H9 (cell line): ENCODE results near the gene GPR160. TPM values are rescaled to one million over a fixed set of nuclear protein-coding genes. Genes with fewer than 3 reads are reported as not detected.
"Not testable (repeated sequence)": the region's sequence is repeated elsewhere in the genome, so short reads cannot be mapped to it uniquely, and the experiment has no call there.

Experiments used
- DNase-seq: peaks from one replicate; pipeline ENCODE4 v3.0.0-alpha.2; 2017
- H2AFZ ChIP-seq: one replicate; pipeline ENCODE4 v1.6.1; 2013; ENCODE audit warnings: mild to moderate bottlenecking, low read length, control low read depth, moderate library complexity
- H2AK5ac ChIP-seq: 2 replicates; pipeline ENCODE4 v1.6.1; 2013; ENCODE audit warnings: low read length, control low read depth, mixed read lengths; ENCODE audit not compliant: insufficient read length
- H2BK120ac ChIP-seq: one replicate; pipeline ENCODE4 v1.6.1; 2013; ENCODE audit warnings: low read depth, mild to moderate bottlenecking, low read length, control low read depth, inconsistent platforms; ENCODE audit not compliant: poor library complexity, severe bottlenecking
- H2BK12ac ChIP-seq: 2 replicates; pipeline ENCODE4 v1.6.1; 2013; ENCODE audit warnings: low read length, control low read depth, mixed read lengths, low read depth; ENCODE audit not compliant: insufficient read length
- H2BK15ac ChIP-seq: 2 replicates; pipeline ENCODE4 v1.6.1; 2013; ENCODE audit warnings: low read depth, low read length, control low read depth
- H2BK20ac ChIP-seq: one replicate; pipeline ENCODE4 v1.6.1; 2013; ENCODE audit warnings: low read depth, mild to moderate bottlenecking, low read length, control low read depth, inconsistent platforms; ENCODE audit not compliant: poor library complexity, severe bottlenecking
- H2BK5ac ChIP-seq: 2 replicates; pipeline ENCODE4 v1.6.1; 2013; ENCODE audit warnings: low read length, control low read depth, mixed read lengths; ENCODE audit not compliant: insufficient read length
- H3K14ac ChIP-seq: 2 replicates; pipeline ENCODE4 v1.6.1; 2013; ENCODE audit warnings: low read length, control low read depth; ENCODE audit not compliant: insufficient read depth
- H3K18ac ChIP-seq: 2 replicates; pipeline ENCODE4 v1.6.1; 2013; ENCODE audit warnings: low read depth, mild to moderate bottlenecking, mixed read lengths, low read length, control low read depth; ENCODE audit not compliant: insufficient read length
- H3K23ac ChIP-seq: 2 replicates; pipeline ENCODE4 v1.6.1; 2013; ENCODE audit warnings: low read length, control low read depth, mixed read lengths, low read depth; ENCODE audit not compliant: insufficient read length
- H3K23me2 ChIP-seq: 2 replicates; pipeline ENCODE4 v1.6.1; 2013; ENCODE audit warnings: low read depth, mild to moderate bottlenecking, mixed read lengths, low read length, control low read depth; ENCODE audit not compliant: insufficient read length, poor library complexity, severe bottlenecking
- H3K27ac ChIP-seq: 2 replicates; pipeline ENCODE4 v1.5.1; 2013; ENCODE audit warnings: low read length, control low read depth, mixed read lengths, low read depth; ENCODE audit not compliant: insufficient read length
- H3K27me3 ChIP-seq: 2 replicates; pipeline ENCODE4 v1.6.1; 2013; ENCODE audit warnings: low read length, control low read depth, inconsistent platforms; ENCODE audit not compliant: insufficient read depth
- H3K4ac ChIP-seq: 2 replicates; pipeline ENCODE4 v1.6.1; 2013; ENCODE audit warnings: low read depth, mild to moderate bottlenecking, control low read depth, inconsistent platforms, low read length, moderate library complexity
- H3K4me1 ChIP-seq: 2 replicates; pipeline ENCODE4 v1.6.1; 2013; ENCODE audit warnings: low read length, control low read depth, inconsistent platforms; ENCODE audit not compliant: insufficient read depth
- H3K4me2 ChIP-seq: 2 replicates; pipeline ENCODE4 v1.6.1; 2013; ENCODE audit warnings: low read length, control low read depth, mixed read lengths; ENCODE audit not compliant: insufficient read length, insufficient read depth
- H3K56ac ChIP-seq: 2 replicates; pipeline ENCODE4 v1.6.1; 2013; ENCODE audit warnings: low read depth, mild to moderate bottlenecking, mixed read lengths, low read length, control low read depth; ENCODE audit not compliant: insufficient read length
- H3K79me1 ChIP-seq: 2 replicates; pipeline ENCODE4 v1.6.1; 2013; ENCODE audit warnings: low read depth, mild to moderate bottlenecking, moderate library complexity, low read length, control low read depth, inconsistent platforms; ENCODE audit not compliant: insufficient read depth, poor library complexity, severe bottlenecking
- H3K79me2 ChIP-seq: 2 replicates; pipeline ENCODE4 v1.6.1; 2013; ENCODE audit warnings: low read length, control low read depth, inconsistent platforms; ENCODE audit not compliant: insufficient read depth
- H3K9ac ChIP-seq: 2 replicates; pipeline ENCODE4 v1.6.1; 2013; ENCODE audit warnings: low read length, control low read depth, mixed read lengths; ENCODE audit not compliant: insufficient read length; ENCODE audit errors: extremely low read depth
- H3K9me3 ChIP-seq: one replicate; pipeline ENCODE4 v1.6.1; 2013; ENCODE audit warnings: low read depth, low read length, inconsistent platforms; ENCODE audit not compliant: control insufficient read depth
- H3T11ph ChIP-seq: one replicate; pipeline ENCODE4 v1.6.1; 2013; ENCODE audit warnings: mild to moderate bottlenecking, low read length, control low read depth, inconsistent platforms
- H4K20me1 ChIP-seq: one replicate; pipeline ENCODE4 v1.6.1; 2013; ENCODE audit not compliant: control insufficient read depth, insufficient read length, insufficient read depth
- H4K5ac ChIP-seq: 2 replicates; pipeline ENCODE4 v1.6.1; 2013; ENCODE audit warnings: low read depth, mild to moderate bottlenecking, mixed read lengths, low read length, control low read depth; ENCODE audit not compliant: insufficient read length
- H4K8ac ChIP-seq: replicated peaks from 2 replicates; pipeline ENCODE4 v1.6.1; 2013; ENCODE audit warnings: low read length, control low read depth, mixed read lengths, low read depth; ENCODE audit not compliant: insufficient read length
- H4K91ac ChIP-seq: 2 replicates; pipeline ENCODE4 v1.6.1; 2013; ENCODE audit warnings: low read depth, mild to moderate bottlenecking, moderate library complexity, mixed read lengths, low read length, control low read depth; ENCODE audit not compliant: insufficient read length
- H3K27ac Mint-ChIP-seq, 3 experiments: 2 replicates in 2 of 3; 3 replicates in 1 of 3; pipeline ENCODE4 v1.8.0; 2020 to 2021; ENCODE audit warnings: mixed read lengths in 3 of 3, mild to moderate bottlenecking in 1 of 3, moderate library complexity in 1 of 3
- H3K27me3 Mint-ChIP-seq: 2 replicates; pipeline ENCODE4 v1.8.0; 2021; ENCODE audit warnings: low read depth, mild to moderate bottlenecking, moderate library complexity, mixed read lengths
- H3K36me3 Mint-ChIP-seq, 3 experiments: 2 replicates in 2 of 3; 3 replicates in 1 of 3; pipeline ENCODE4 v1.8.0; 2020 to 2021; ENCODE audit warnings: low read depth in 3 of 3, mixed read lengths in 3 of 3; ENCODE audit not compliant: insufficient read depth in 1 of 3
- H3K4me1 Mint-ChIP-seq, 2 experiments: 2 replicates each; pipeline ENCODE4 v1.8.0; 2020; ENCODE audit warnings: mixed read lengths in 2 of 2
- H3K4me3 Mint-ChIP-seq, 2 experiments: 2 replicates in 1 of 2; 3 replicates in 1 of 2; pipeline ENCODE4 v1.8.0; 2020 to 2021; ENCODE audit warnings: mild to moderate bottlenecking in 2 of 2, mixed read lengths in 2 of 2, moderate library complexity in 1 of 2
- H3K9me3 Mint-ChIP-seq, 2 experiments: 2 replicates in 1 of 2; 3 replicates in 1 of 2; pipeline ENCODE4 v1.8.0; 2020; ENCODE audit warnings: mild to moderate bottlenecking in 2 of 2, mixed read lengths in 2 of 2, moderate library complexity in 1 of 2
- WGBS: extraction: QIAGEN DNeasy Blood & Tissue Kit; methylation state at CpG from one replicate; pipeline ENCODE4 v1.1.7; 2013; ENCODE audit warnings: missing lambda C conversion rate, low lambda C conversion rate, mixed read lengths; ENCODE audit not compliant: insufficient read length; ENCODE audit errors: extremely low coverage; 5-methylcytosine and 5-hydroxymethylcytosine counted together
- total RNA-seq: library from RNA; stranded (reverse); gene quantifications from 2 replicates; pipeline ENCODE4 v1.2.1, GENCODE V29; 2021
- TF ChIP-seq, protein P1 (sequence below): fragments of 200-600 bp; sonication (generic); conservative IDR thresholded peaks from 3 replicates; pipeline ENCODE4 v1.8.0; 2021; ENCODE audit warnings: antibody characterized with exemption, mild to moderate bottlenecking

Gene GPR160
- total RNA-seq, 1 experiment from 2014 or later = 14.1 TPM

DNA sequence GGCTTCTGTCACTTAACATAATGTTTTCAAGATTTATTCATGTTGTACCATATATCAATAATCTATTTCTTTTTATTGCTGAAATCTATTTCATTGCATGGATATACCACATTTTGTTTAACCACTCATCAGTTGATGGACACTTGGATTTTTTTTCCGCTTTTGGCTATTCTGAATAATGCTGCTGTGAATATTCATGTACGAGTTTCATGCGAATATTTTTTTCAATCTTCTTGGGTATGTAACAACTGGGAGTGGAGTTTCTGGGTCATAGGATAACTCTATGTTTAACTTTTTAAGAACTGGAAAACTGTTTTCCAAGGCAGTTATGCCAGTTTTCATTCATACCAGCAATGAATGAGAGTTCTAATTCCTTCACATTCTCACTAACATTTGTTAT lies 21.7 kb upstream of the GPR160 start:
- H3K36me3 Mint-ChIP-seq = no peaks in the 10 kb centered on the region
- H3K23me2 ChIP-seq = no peaks in the 10 kb centered on the region
- no peak overlapping the region for H3K9ac ChIP-seq
- no peak overlapping the region for H3K27ac ChIP-seq
- no peak overlapping the region for H2BK15ac ChIP-seq
- no peak overlapping the region for H3K27ac Mint-ChIP-seq
- H3K14ac ChIP-seq = no peak overlapping the region
- no peaks in the 10 kb centered on the region for H3K79me2 ChIP-seq
- H3K4me2 ChIP-seq = no peak overlapping the region
- H2BK12ac ChIP-seq = no peak overlapping the region
- no peak overlapping the region for H2AFZ ChIP-seq
- H2BK120ac ChIP-seq = no peak overlapping the region
- TF ChIP-seq, protein P1, sequence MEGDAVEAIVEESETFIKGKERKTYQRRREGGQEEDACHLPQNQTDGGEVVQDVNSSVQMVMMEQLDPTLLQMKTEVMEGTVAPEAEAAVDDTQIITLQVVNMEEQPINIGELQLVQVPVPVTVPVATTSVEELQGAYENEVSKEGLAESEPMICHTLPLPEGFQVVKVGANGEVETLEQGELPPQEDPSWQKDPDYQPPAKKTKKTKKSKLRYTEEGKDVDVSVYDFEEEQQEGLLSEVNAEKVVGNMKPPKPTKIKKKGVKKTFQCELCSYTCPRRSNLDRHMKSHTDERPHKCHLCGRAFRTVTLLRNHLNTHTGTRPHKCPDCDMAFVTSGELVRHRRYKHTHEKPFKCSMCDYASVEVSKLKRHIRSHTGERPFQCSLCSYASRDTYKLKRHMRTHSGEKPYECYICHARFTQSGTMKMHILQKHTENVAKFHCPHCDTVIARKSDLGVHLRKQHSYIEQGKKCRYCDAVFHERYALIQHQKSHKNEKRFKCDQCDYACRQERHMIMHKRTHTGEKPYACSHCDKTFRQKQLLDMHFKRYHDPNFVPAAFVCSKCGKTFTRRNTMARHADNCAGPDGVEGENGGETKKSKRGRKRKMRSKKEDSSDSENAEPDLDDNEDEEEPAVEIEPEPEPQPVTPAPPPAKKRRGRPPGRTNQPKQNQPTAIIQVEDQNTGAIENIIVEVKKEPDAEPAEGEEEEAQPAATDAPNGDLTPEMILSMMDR = no peak
- no peak overlapping the region for H2AK5ac ChIP-seq
- no peak overlapping the region for H3K4me3 Mint-ChIP-seq
- no peak overlapping the region for H3K4ac ChIP-seq
- no peak overlapping the region for H4K8ac ChIP-seq
- no peaks in the 10 kb centered on the region for H3K27me3 ChIP-seq
- H3K9me3 Mint-ChIP-seq = no peaks in the 10 kb centered on the region
- no peaks in the 10 kb centered on the region for H3K4me1 ChIP-seq
- no peaks in the 10 kb centered on the region for H3K4me1 Mint-ChIP-seq
- no peak overlapping the region for H2BK20ac ChIP-seq
- H4K20me1 ChIP-seq = no peaks in the 10 kb centered on the region
- no peaks in the 10 kb centered on the region for H3K9me3 ChIP-seq
- H3K18ac ChIP-seq = no peak overlapping the region
- H4K91ac ChIP-seq = no peak overlapping the region
- no peaks in the 10 kb centered on the region for H3K27me3 Mint-ChIP-seq
- H3K56ac ChIP-seq = no peak overlapping the region
- H4K5ac ChIP-seq = no peak overlapping the region
- H3T11ph ChIP-seq = no peak overlapping the region
- H3K23ac ChIP-seq = no peak overlapping the region
- no peaks in the 10 kb centered on the region for H3K79me1 ChIP-seq
- no CpG with 5 or more reads among the region's 3 CpGs for WGBS
- DNase-seq = no peak
- H2BK5ac ChIP-seq = no peak overlapping the region

DNA sequence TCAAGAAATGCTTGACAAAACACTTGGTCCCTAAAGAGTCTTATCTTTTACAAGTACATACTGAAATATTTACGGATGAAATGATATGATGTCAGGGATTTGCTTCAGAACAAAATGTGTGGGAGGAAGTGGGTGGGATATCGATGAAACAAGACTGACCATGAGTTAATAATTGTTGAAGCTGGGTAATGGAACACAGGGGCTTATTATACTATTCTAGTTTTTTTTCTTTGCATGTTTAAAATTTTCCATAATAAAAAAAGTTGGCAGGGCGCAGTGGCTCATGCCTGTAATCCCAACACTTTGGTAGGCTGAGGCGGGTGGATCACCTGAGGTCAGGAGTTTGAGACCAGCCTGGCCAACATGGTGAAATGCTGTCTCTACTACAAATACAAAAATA lies 18.5 kb upstream of the GPR160 start:
- H2BK15ac ChIP-seq, H4K5ac ChIP-seq, H3K9me3 ChIP-seq, H3K4me2 ChIP-seq, H3K27me3 ChIP-seq, H3K36me3 Mint-ChIP-seq, H2BK20ac ChIP-seq, H2BK5ac ChIP-seq, H2BK120ac ChIP-seq, H3K4me1 Mint-ChIP-seq, H3K4me1 ChIP-seq, H3K23me2 ChIP-seq, H2AK5ac ChIP-seq, H3K9me3 Mint-ChIP-seq, H4K91ac ChIP-seq, H3K23ac ChIP-seq, H4K20me1 ChIP-seq, H3K79me1 ChIP-seq, H3K9ac ChIP-seq, H4K8ac ChIP-seq, H3T11ph ChIP-seq, H3K56ac ChIP-seq, H2AFZ ChIP-seq, DNase-seq, H3K4me3 Mint-ChIP-seq, H3K27ac Mint-ChIP-seq, H3K79me2 ChIP-seq, H2BK12ac ChIP-seq, H3K14ac ChIP-seq, H3K18ac ChIP-seq, H3K4ac ChIP-seq, H3K27me3 Mint-ChIP-seq, H3K27ac ChIP-seq: not testable (repeated sequence)
- no CpG with 5 or more reads among the region's 4 CpGs for WGBS
